OCI-LY3 (cell line): Measurements from ENCODE around the gene WDPCP.
"Not testable (repeated sequence)": the region's sequence is repeated elsewhere in the genome, so short reads cannot be mapped to it uniquely, and the experiment has no call there.

ENCODE experiments used
- H2AFZ ChIP-seq: fragments of 200-600, 300-600 bp; shearing (Covaris generic); 2 replicates; pipeline ENCODE4 v1.6.0; 2014; ENCODE audit warnings: antibody characterized with exemption, low read depth, low read length
- H3K27ac ChIP-seq: fragments of 200-600, 300-600 bp; sonication (generic); 2 replicates; pipeline ENCODE4 v1.5.1; 2014; ENCODE audit warnings: mild to moderate bottlenecking, low read length, moderate library complexity, mixed read lengths
- H3K27me3 ChIP-seq: fragments of 200-600, 300-600 bp; sonication (generic); 2 replicates; pipeline ENCODE4 v1.6.1; 2014; ENCODE audit warnings: low read depth, low read length, mixed read lengths
- H3K36me3 ChIP-seq: fragments of 200-600, 300-600 bp; sonication (generic); replicated peaks from 2 replicates; pipeline ENCODE3; 2014; ENCODE audit warnings: low read depth, low read length, mixed read lengths
- H3K4me1 ChIP-seq: fragments of 300-600, 200-600 bp; sonication (generic); 2 replicates; pipeline ENCODE4 v1.6.1; 2014; ENCODE audit warnings: low read length, mixed read lengths
- H3K4me2 ChIP-seq: fragments of 200-600, 300-600 bp; sonication (generic); 2 replicates; pipeline ENCODE4 v1.6.1; 2014; ENCODE audit warnings: low read length, mixed read lengths
- H3K4me3 ChIP-seq: fragments of 300-600, 200-600 bp; sonication (generic); 2 replicates; pipeline ENCODE4 v1.5.1; 2014; ENCODE audit warnings: antibody characterized with exemption, mild to moderate bottlenecking, low read length, moderate library complexity
- H3K79me2 ChIP-seq: fragments of 300-600, 200-600 bp; shearing (Covaris generic); 2 replicates; pipeline ENCODE4 v1.6.1; 2014; ENCODE audit warnings: mild to moderate bottlenecking, low read length, mixed read lengths
- H3K9ac ChIP-seq: fragments of 300-600, 200-600 bp; shearing (Covaris generic); 2 replicates; pipeline ENCODE4 v1.6.0; 2014; ENCODE audit warnings: mild to moderate bottlenecking, low read length, moderate library complexity
- H3K9me3 ChIP-seq: fragments of 200-600, 300-600 bp; shearing (Covaris generic); 2 replicates; pipeline ENCODE4 v1.6.1; 2014; ENCODE audit warnings: low read length, mixed read lengths; ENCODE audit not compliant: insufficient read depth
- H4K20me1 ChIP-seq: fragments of 200-600, 300-600 bp; sonication (generic); 2 replicates; pipeline ENCODE4 v1.6.1; 2016; ENCODE audit warnings: low read length, mixed read lengths; ENCODE audit not compliant: insufficient read depth
- CTCF ChIP-seq: fragments of 200-600, 300-600 bp; sonication (generic); IDR thresholded peaks from 2 replicates; pipeline ENCODE4 v1.5.1; 2014; ENCODE audit warnings: antibody characterized with exemption, low read length, low read depth
- EZH2phosphoT487 ChIP-seq: fragments of 200-600 bp; shearing (Covaris generic); IDR thresholded peaks from 2 replicates; pipeline ENCODE4 v1.6.1; 2018; ENCODE audit warnings: antibody characterized with exemption, mixed run types, low read depth

The WDPCP gene

DNA sequence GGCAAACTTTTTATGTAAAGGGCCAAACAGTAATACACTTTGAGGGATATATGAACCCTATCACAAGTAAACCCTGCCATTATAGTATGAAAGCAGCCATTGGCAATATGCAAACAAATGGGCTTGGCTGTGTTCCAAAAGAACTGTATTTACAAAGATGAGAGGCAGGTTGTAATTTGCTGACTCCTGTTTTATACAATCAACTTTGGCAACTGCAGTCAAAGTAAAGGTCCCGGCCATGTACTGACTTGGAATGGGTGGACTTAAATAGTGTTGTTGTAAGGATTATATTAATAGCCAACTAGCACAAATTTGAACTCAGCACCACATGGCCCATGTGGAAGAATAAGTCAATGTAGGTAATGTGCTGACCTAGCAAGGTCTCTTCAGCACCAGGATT is 223.4 kb downstream of the WDPCP start:
- Histone ChIP-seq H3K36me3 (no peaks in the 10 kb centered on the region), H3K4me3 (no peak overlapping the region), H4K20me1 (no peaks in the 10 kb centered on the region), H3K4me2 (no peak overlapping the region), H3K27me3 (no peaks in the 10 kb centered on the region), H3K9me3 (no peaks in the 10 kb centered on the region), H3K9ac (no peak overlapping the region), H3K27ac (no peak overlapping the region), H3K79me2 (no peaks in the 10 kb centered on the region), H2AFZ (no peak overlapping the region), H3K4me1 (no peaks in the 10 kb centered on the region)
- TF ChIP-seq EZH2phosphoT487 (no peak), CTCF (no peak)

- H3K4me1 ChIP-seq, H3K79me2 ChIP-seq, H4K20me1 ChIP-seq, H3K9ac ChIP-seq, H3K4me2 ChIP-seq, H3K27me3 ChIP-seq, H3K4me3 ChIP-seq, H2AFZ ChIP-seq, H3K27ac ChIP-seq, H3K9me3 ChIP-seq, H3K36me3 ChIP-seq: not testable (repeated sequence)
These were observed 230.6 kb downstream of the WDPCP start for GRCh38 chr2:63357722-63358121.

DNA sequence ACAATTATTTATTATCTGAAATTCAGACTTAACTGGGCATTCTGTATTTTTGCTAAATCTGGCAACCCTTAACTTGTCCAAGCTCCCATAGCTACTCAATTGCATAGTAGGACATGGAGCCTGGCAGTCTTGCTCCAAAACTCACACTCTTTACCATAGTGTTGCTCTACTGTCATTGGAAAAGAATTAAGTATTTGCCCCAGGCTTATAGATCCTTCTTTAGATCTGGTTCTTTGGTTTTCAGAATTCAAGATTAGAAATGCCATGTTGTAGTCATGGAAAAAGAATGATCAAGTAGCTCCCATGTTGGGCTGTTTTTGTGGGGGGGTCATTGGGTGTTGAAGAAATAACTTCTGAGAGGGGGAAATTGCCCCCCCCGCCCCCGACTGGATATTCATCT is 240.9 kb downstream of the WDPCP start:
- Histone ChIP-seq H2AFZ (no peak overlapping the region), H3K79me2 (no peaks in the 10 kb centered on the region), H3K4me3 (no peak overlapping the region), H3K27me3 (no peaks in the 10 kb centered on the region), H3K9me3 (peaks cover 10% of the 10 kb centered on the region; the same call in 1 of the 2 replicates), H3K27ac (no peak overlapping the region), H4K20me1 (no peaks in the 10 kb centered on the region), H3K9ac (no peak overlapping the region), H3K4me1 (peaks cover 19% of the 10 kb centered on the region), H3K4me2 (no peak overlapping the region), H3K36me3 (peaks cover 6% of the 10 kb centered on the region)
- no peak for TF ChIP-seq EZH2phosphoT487
- no peak for TF ChIP-seq CTCF

DNA sequence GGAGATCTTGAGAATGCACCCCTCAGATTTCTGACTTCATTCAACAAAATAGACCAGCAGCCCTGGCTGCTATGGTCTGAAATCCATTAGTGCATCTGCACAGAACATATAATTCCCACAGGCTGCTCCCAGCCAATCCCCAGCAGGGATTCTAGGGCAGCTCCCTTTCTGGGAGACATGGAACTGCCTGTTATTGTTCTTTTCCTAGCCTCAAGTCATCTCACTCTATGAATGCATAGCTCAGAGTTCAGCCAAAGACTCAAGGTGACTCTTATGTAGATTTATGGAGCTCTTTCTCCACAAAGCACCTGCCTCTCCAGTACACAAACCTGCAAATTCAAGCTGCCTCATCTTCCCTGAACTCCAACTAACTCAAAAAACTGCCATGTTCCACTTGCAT is 241.9 kb downstream of the WDPCP start:
- peaks cover 10% of the 10 kb centered on the region; the same call in 1 of the 2 replicates for H3K9me3 ChIP-seq
- no peak overlapping the region for H3K4me3 ChIP-seq
- no peak overlapping the region for H3K4me2 ChIP-seq
- no peak overlapping the region for H3K27ac ChIP-seq
- H3K27me3 ChIP-seq: no peaks in the 10 kb centered on the region
- H3K79me2 ChIP-seq: no peaks in the 10 kb centered on the region
- peaks cover 6% of the 10 kb centered on the region for H3K36me3 ChIP-seq
- H3K4me1 ChIP-seq: peaks cover 19% of the 10 kb centered on the region
- no peak overlapping the region for H2AFZ ChIP-seq
- no peak overlapping the region for H3K9ac ChIP-seq
- no peaks in the 10 kb centered on the region for H4K20me1 ChIP-seq
- TF ChIP-seq EZH2phosphoT487 (no peak), CTCF (no peak)

DNA sequence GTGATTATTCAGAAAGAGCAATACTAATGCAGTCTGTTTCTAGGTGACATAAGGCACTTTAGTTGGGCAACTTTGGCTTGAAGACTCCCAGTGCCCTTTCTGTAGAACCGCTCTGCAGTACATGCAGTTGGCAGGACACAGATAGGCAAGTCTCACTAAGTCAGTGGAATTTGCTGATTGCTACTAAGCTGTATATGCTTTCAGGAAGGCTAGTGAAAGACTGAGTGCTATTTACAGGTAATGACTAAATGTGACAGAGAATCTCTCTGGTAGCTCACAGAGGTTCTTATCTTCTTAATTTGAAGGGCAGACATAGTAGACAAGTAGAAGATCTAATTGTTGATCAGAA is 243.0 kb downstream of the WDPCP start:
- TF ChIP-seq EZH2phosphoT487: no peak
- no peak for TF ChIP-seq CTCF
- Histone ChIP-seq H3K79me2 (no peaks in the 10 kb centered on the region), H3K4me3 (peak overlapping the region; percentile 13), H3K9ac (no peak overlapping the region), H3K27ac (peak overlapping the region; percentile 69), H3K36me3 (peaks cover 6% of the 10 kb centered on the region), H3K4me1 (peaks cover 23% of the 10 kb centered on the region), H3K9me3 (peaks cover 10% of the 10 kb centered on the region; the same call in 1 of the 2 replicates), H4K20me1 (no peaks in the 10 kb centered on the region), H3K4me2 (peak overlapping the region; percentile 56), H2AFZ (no peak overlapping the region), H3K27me3 (no peaks in the 10 kb centered on the region)
